ENCODE data around the gene RAB11FIP3. TPM values are rescaled to one million over a fixed set of nuclear protein-coding genes. Genes with fewer than 3 reads are reported as not detected.
A peak's percentile ranks its signal among the peaks of the same experiment; 100 is the strongest.

RAB11FIP3 gene
- total RNA-seq (2016; rRNA removed; fragmentation: Illumina TruSeq; extraction: Trizol), result 48.4 and 57.6 TPM in 2 replicates
- total RNA-seq (2016; cell fraction: cytosol; rRNA removed; fragmentation: Illumina TruSeq; extraction: Trizol; ENCODE audit: low read depth), result 25.8 and 30.3 TPM in 2 replicates
- 44.0 and 58.9 TPM in 2 replicates for total RNA-seq (2016; cell fraction: insoluble cytoplasmic fraction; rRNA removed; fragmentation: Illumina TruSeq; extraction: Trizol)
- total RNA-seq (2016; cell fraction: membrane; rRNA removed; fragmentation: Illumina TruSeq; extraction: Trizol), result 40.2 and 41.5 TPM in 2 replicates
- 59.9 and 60.1 TPM in 2 replicates for total RNA-seq (2016; cell fraction: nucleus; rRNA removed; fragmentation: Illumina TruSeq; extraction: Trizol)
- 34.3 and 42.9 TPM in 2 replicates for polyA plus RNA-seq (2011; rRNA removed)
- polyA plus RNA-seq (2011; cell fraction: cytosol; rRNA removed), result 24.6 and 38.1 TPM in 2 replicates
- polyA plus RNA-seq (2011; cell fraction: nucleus; rRNA removed), result 166 and 200 TPM in 2 replicates
- polyA plus RNA-seq (2012), result 45.3 and 46.5 TPM in 2 replicates
- polyA plus RNA-seq (2016; cell fraction: cytosol; fragmentation: Illumina TruSeq; extraction: Trizol; ENCODE audit: low read depth), result 17.9 and 19.2 TPM in 2 replicates
- 44.6 and 51.8 TPM in 2 replicates for polyA plus RNA-seq (2016; cell fraction: insoluble cytoplasmic fraction; fragmentation: Illumina TruSeq; extraction: Trizol; ENCODE audit: low read depth)
- 28.0 and 28.9 TPM in 2 replicates for polyA plus RNA-seq (2016; cell fraction: membrane; fragmentation: Illumina TruSeq; extraction: Trizol; ENCODE audit: low read depth)
- 144 and 150 TPM in 2 replicates for polyA plus RNA-seq (2016; cell fraction: nucleus; fragmentation: Illumina TruSeq; extraction: Trizol; ENCODE audit: insufficient read depth, low read depth)
- 9.5 and 51.6 TPM in 2 replicates for polyA minus RNA-seq (2011; rRNA and poly(A)+ RNA removed; ENCODE audit: low replicate concordance)
- 18.2 and 21.5 TPM in 2 replicates for polyA minus RNA-seq (2011; cell fraction: cytosol; rRNA and poly(A)+ RNA removed)
- polyA minus RNA-seq (2011; cell fraction: nucleus; rRNA and poly(A)+ RNA removed), result 58.2 and 72.2 TPM in 2 replicates
- Bru-seq, nascent RNA, result percentile 66 among the genes with signal in this experiment
- percentile 79 among the genes with signal in this experiment for BruChase-seq, experiment 1, labeled RNA remaining after a 6-hour chase
- BruChase-seq, experiment 2, labeled RNA remaining after a 2-hour chase, result percentile 73 among the genes with signal in this experiment
- long read RNA-seq, experiment 1, partial matches to known transcripts, result 2 of 5 reads
- long read RNA-seq, experiment 1, other reads (novel, unspliced or antisense), result 3 of 5 reads
- long read RNA-seq, experiment 2, partial matches to known transcripts, result 59 of 154 reads
- long read RNA-seq, experiment 2, other reads (novel, unspliced or antisense), result 92 of 154 reads

DNA sequence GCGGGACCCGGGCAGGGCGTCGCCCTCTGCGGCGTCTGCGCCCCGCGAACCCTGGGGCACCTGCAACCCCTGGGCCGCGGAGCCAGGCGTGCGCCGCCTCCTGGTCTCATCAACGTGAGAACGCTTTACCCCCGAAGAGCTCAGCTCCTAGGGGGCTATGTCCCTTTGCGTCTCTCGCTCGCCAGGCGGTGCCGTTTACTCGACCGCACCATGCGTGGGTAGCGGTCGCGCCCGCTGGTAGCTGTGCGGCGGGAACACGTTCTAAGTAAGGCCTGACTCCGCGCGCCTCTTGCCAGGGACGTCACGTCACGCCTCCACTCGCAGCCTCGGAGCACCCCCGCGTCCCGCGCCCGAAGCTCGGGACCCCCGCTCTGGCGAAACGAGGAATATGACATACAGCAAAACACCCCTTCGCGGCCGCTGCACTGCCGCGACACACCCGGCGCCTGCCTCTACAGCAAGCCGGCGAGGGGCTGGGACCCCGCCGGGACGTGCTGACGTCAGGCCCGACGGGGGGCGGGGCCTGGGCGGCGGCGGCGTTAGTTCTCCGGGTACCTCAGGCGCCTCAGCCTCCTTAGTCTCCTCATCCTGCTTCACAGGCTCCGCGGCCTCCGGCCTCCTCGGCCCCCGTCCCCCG lies at the start of gene RAB11FIP3:
TSS of gene RAB11FIP3 (plus strand) at position 568 of the 637 bp plus-strand sequence. CDS start 358 bp downstream, outside the sequence.
- H2AFZ ChIP-seq (ENCODE audit: low read length), result no peak within 1 kb of the TSS
- POLR2A ChIA-PET, result interaction anchor here (0.5 to 3.1 kb wide), 10 partner anchors 15 to 77 kb away, joined by 3 to 21 read pairs (median 4); partner anchors contain the start of gene DECR2
- FAIRE-seq (no peak), DNase-seq (ENCODE audit: low spot score) (peak; percentile 53), ATAC-seq (peak; percentile 83)
- in situ Hi-C loops (cut with HindIII; ENCODE audit: extremely low pct_ligation_motif_present, low pct_unique_long_range_greater_than_20kb) (no loop called here), intact Hi-C loops (cut with micrococcal nuclease; ENCODE audit: unreplicated experiment) (loop anchor here (2.0 kb wide), 1 partner anchor 20 kb away; no protein-coding TSS in a partner anchor)
- no peaks in the 10 kb centered on the region; a peak in 1 of 5 replicates for H3K27me3 ChIP-seq (ENCODE audit: control insufficient read depth in 1 of 2, insufficient read depth in 2 of 2, low read length in 2 of 2)
- no peaks in the 10 kb centered on the region for H3K9me3 ChIP-seq (ENCODE audit: low read length)
- peak within 1 kb of the TSS; percentile 66 to 95 (median 87) for H3K4me3 ChIP-seq (replicated peaks in 1 of 3; ENCODE audit: insufficient read depth in 1 of 3, low read depth in 2 of 3, low read length in 3 of 3)
- H3K79me2 ChIP-seq (ENCODE audit: insufficient read depth, low read length), result peaks cover 38% of the 10 kb centered on the region
- peak within 1 kb of the TSS; percentile 45 for H3K27ac ChIP-seq (ENCODE audit: extremely low read length, insufficient read depth, low read length)
- H3K36me3 ChIP-seq (replicated peaks in 1 of 2; ENCODE audit: control insufficient read depth in 1 of 2, insufficient read depth in 2 of 2, low read length in 2 of 2), result no peaks in the 10 kb centered on the region
- BruUV-seq (replicated peaks), result no TSS peak
- CTCF ChIA-PET (ENCODE audit: low intra/inter-chr PET ratio, low total read pairs), result no interaction called here
- H4K20me1 ChIP-seq (ENCODE audit: insufficient read depth, low read length), result peaks cover 16% of the 10 kb centered on the region
- 0% methylated on average over 7 of the region's 77 CpGs for WGBS (ENCODE audit: low lambda C conversion rate)
- H3K9ac ChIP-seq (ENCODE audit: insufficient read depth, low read depth, low read length), result peak within 1 kb of the TSS; percentile 72
- H3K4me1 ChIP-seq (ENCODE audit: insufficient read depth, low read length), result peaks cover 51% of the 10 kb centered on the region
- peak within 1 kb of the TSS; percentile 98 for H3K4me2 ChIP-seq (ENCODE audit: low read depth, low read length)
- TF ChIP-seq PLRG1 (conservative IDR thresholded peaks at IDR 0.05), result no peak
- TF ChIP-seq, protein P1, sequence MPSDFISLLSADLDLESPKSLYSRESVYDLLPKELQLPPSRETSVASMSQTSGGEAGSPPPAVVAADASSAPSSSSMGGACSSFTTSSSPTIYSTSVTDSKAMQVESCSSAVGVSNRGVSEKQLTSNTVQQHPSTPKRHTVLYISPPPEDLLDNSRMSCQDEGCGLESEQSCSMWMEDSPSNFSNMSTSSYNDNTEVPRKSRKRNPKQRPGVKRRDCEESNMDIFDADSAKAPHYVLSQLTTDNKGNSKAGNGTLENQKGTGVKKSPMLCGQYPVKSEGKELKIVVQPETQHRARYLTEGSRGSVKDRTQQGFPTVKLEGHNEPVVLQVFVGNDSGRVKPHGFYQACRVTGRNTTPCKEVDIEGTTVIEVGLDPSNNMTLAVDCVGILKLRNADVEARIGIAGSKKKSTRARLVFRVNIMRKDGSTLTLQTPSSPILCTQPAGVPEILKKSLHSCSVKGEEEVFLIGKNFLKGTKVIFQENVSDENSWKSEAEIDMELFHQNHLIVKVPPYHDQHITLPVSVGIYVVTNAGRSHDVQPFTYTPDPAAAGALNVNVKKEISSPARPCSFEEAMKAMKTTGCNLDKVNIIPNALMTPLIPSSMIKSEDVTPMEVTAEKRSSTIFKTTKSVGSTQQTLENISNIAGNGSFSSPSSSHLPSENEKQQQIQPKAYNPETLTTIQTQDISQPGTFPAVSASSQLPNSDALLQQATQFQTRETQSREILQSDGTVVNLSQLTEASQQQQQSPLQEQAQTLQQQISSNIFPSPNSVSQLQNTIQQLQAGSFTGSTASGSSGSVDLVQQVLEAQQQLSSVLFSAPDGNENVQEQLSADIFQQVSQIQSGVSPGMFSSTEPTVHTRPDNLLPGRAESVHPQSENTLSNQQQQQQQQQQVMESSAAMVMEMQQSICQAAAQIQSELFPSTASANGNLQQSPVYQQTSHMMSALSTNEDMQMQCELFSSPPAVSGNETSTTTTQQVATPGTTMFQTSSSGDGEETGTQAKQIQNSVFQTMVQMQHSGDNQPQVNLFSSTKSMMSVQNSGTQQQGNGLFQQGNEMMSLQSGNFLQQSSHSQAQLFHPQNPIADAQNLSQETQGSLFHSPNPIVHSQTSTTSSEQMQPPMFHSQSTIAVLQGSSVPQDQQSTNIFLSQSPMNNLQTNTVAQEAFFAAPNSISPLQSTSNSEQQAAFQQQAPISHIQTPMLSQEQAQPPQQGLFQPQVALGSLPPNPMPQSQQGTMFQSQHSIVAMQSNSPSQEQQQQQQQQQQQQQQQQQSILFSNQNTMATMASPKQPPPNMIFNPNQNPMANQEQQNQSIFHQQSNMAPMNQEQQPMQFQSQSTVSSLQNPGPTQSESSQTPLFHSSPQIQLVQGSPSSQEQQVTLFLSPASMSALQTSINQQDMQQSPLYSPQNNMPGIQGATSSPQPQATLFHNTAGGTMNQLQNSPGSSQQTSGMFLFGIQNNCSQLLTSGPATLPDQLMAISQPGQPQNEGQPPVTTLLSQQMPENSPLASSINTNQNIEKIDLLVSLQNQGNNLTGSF (CRISPR knock-in tag; IDR thresholded peaks at IDR 0.05), result 0 out of 2 replicates have a peak, but pooled peaks have one; percentile 47
- peak; percentile 65; the same call in 1 of the 2 replicates for TF ChIP-seq KLF12 (CRISPR knock-in tag; IDR thresholded peaks at IDR 0.05; ENCODE audit: borderline replicate concordance)
- TF ChIP-seq MIER3 (CRISPR knock-in tag; IDR thresholded peaks at IDR 0.05; ENCODE audit: borderline replicate concordance), result no peak
- peak; percentile 20 for TF ChIP-seq FOSL2 (CRISPR knock-in tag; IDR thresholded peaks at IDR 0.05)
- TF ChIP-seq NRL (CRISPR knock-in tag; IDR thresholded peaks at IDR 0.05; ENCODE audit: borderline replicate concordance), result peak; percentile 91
- TF ChIP-seq ZNF180 (CRISPR knock-in tag; IDR thresholded peaks at IDR 0.05; ENCODE audit: borderline replicate concordance, low read depth), result no peak
- TF ChIP-seq, protein P2, sequence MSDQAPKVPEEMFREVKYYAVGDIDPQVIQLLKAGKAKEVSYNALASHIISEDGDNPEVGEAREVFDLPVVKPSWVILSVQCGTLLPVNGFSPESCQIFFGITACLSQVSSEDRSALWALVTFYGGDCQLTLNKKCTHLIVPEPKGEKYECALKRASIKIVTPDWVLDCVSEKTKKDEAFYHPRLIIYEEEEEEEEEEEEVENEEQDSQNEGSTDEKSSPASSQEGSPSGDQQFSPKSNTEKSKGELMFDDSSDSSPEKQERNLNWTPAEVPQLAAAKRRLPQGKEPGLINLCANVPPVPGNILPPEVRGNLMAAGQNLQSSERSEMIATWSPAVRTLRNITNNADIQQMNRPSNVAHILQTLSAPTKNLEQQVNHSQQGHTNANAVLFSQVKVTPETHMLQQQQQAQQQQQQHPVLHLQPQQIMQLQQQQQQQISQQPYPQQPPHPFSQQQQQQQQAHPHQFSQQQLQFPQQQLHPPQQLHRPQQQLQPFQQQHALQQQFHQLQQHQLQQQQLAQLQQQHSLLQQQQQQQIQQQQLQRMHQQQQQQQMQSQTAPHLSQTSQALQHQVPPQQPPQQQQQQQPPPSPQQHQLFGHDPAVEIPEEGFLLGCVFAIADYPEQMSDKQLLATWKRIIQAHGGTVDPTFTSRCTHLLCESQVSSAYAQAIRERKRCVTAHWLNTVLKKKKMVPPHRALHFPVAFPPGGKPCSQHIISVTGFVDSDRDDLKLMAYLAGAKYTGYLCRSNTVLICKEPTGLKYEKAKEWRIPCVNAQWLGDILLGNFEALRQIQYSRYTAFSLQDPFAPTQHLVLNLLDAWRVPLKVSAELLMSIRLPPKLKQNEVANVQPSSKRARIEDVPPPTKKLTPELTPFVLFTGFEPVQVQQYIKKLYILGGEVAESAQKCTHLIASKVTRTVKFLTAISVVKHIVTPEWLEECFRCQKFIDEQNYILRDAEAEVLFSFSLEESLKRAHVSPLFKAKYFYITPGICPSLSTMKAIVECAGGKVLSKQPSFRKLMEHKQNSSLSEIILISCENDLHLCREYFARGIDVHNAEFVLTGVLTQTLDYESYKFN (CRISPR knock-in tag; conservative IDR thresholded peaks at IDR 0.05), result 0 out of 2 replicates have a peak, but pooled peaks have one; percentile 27
- no peak for TF ChIP-seq HMGA1 (CRISPR knock-in tag; conservative IDR thresholded peaks at IDR 0.05)
